PC-3 (cell line): ENCODE data around the gene TAOK1. TPM values are rescaled to one million over a fixed set of nuclear protein-coding genes. Genes with fewer than 3 reads are reported as not detected.

ENCODE experiments used
- ATAC-seq: fragments of 200-7000 bp; cut with Tn5 transposase; 2 replicates; pipeline ENCODE4 v1.9.1; 2020; ENCODE audit warnings: mild to moderate bottlenecking, moderate library complexity
- BruUV-seq: library from RNA; stranded (reverse); fragments of 400-500 nt; replicated peaks from 2 replicates; lab custom pipeline; 2021; lab: Mats Ljungman, UMichigan
- CTCF ChIA-PET: fragments of 300-600 bp; sonication (Branson Sonifier 250); formaldehyde crosslinking; loops from one replicate; lab custom pipeline; 2022; ENCODE audit warnings: antibody characterized with exemption; lab: Charles Lee
- POLR2A ChIA-PET: fragments of 300-600 bp; sonication (Branson Sonifier 250); formaldehyde crosslinking; loops from one replicate; lab custom pipeline; 2022; ENCODE audit warnings: antibody characterized with exemption; ENCODE audit not compliant: unreplicated experiment; lab: Charles Lee
- DNase-seq: peaks from one replicate; pipeline ENCODE4 v3.0.0-alpha.2; 2015
- H2AFZ ChIP-seq: fragments of 300-600 bp; sonication (generic); 2 replicates; pipeline ENCODE4 v1.6.0; 2016; ENCODE audit warnings: antibody characterized with exemption, low read length
- H3F3A ChIP-seq: fragments of 300-600 bp; sonication (generic); one replicate; pipeline ENCODE4 v1.6.0; 2017; ENCODE audit warnings: antibody characterized with exemption, low read length, control low read depth, mild to moderate bottlenecking; ENCODE audit not compliant: unreplicated experiment
- H3K27ac ChIP-seq: fragments of 300-600 bp; sonication (generic); 2 replicates; pipeline ENCODE4 v1.5.1; 2016; ENCODE audit warnings: mild to moderate bottlenecking, low read length
- H3K27me3 ChIP-seq: fragments of 300-600 bp; sonication (generic); 2 replicates; pipeline ENCODE4 v1.6.1; 2016; ENCODE audit warnings: low read length, mixed read lengths
- H3K36me3 ChIP-seq: fragments of 300-600 bp; sonication (generic); 2 replicates; pipeline ENCODE4 v1.6.1; 2016; ENCODE audit warnings: low read depth, mixed run types, low read length, mixed read lengths
- H3K4me1 ChIP-seq: fragments of 300-600 bp; sonication (generic); 2 replicates; pipeline ENCODE4 v1.5.1; 2016; ENCODE audit warnings: low read length; ENCODE audit not compliant: insufficient read depth
- H3K4me2 ChIP-seq: fragments of 300-600 bp; sonication (generic); 2 replicates; pipeline ENCODE4 v1.6.0; 2016; ENCODE audit warnings: low read length
- H3K4me3 ChIP-seq: fragments of 300-600 bp; sonication (generic); 2 replicates; pipeline ENCODE4 v1.5.1; 2016; ENCODE audit warnings: mild to moderate bottlenecking, low read length, mixed read lengths
- H3K79me2 ChIP-seq: fragments of 300-600 bp; sonication (generic); 2 replicates; pipeline ENCODE4 v1.6.1; 2017; ENCODE audit warnings: low read length, mixed read lengths
- H3K9ac ChIP-seq: fragments of 300-600 bp; sonication (generic); 2 replicates; pipeline ENCODE4 v1.6.0; 2016; ENCODE audit warnings: mild to moderate bottlenecking, low read length
- H3K9me2 ChIP-seq: fragments of 300-600 bp; sonication (generic); replicated peaks from 2 replicates; pipeline ENCODE4 v1.6.1; 2016; ENCODE audit warnings: mixed run types, low read length, mixed read lengths
- H3K9me3 ChIP-seq: fragments of 300-600 bp; sonication (generic); 2 replicates; pipeline ENCODE4 v1.6.1; 2016; ENCODE audit warnings: low read length, mixed read lengths
- H4K20me1 ChIP-seq: fragments of 300-600 bp; sonication (generic); 2 replicates; pipeline ENCODE4 v1.6.1; 2016; ENCODE audit warnings: low read length, mixed read lengths
- EZH2 ChIP-seq: fragments of 300-600 bp; sonication (generic); IDR thresholded peaks from one replicate; pipeline ENCODE4 v1.6.1; 2017; ENCODE audit warnings: antibody characterized with exemption, mild to moderate bottlenecking, low read length; ENCODE audit not compliant: unreplicated experiment
- EZH2phosphoT487 ChIP-seq: fragments of 300-600 bp; sonication (generic); IDR thresholded peaks from 2 replicates; pipeline ENCODE4 v1.6.1; 2018; ENCODE audit warnings: mild to moderate bottlenecking, antibody characterized with exemption, low read length, borderline replicate concordance
- intact Hi-C: fragments of 100-400 bp; cut with micrococcal nuclease; formaldehyde crosslinking; loops from 2 replicates; pipeline ENCODE4 v1.9.0; 2023
- total RNA-seq: library from RNA; depleted of rRNA; stranded (reverse); fragments of >200 nt; gene quantifications from 2 replicates; pipeline ENCODE4 v1.2.3, GENCODE V29; 2014
- TF ChIP-seq, protein P1 (sequence below): fragments of 300-600 bp; sonication (generic); conservative IDR thresholded peaks from 2 replicates; pipeline ENCODE4 v1.5.1; 2017; ENCODE audit warnings: antibody characterized with exemption, low read depth, mild to moderate bottlenecking, low read length

Gene TAOK1
- total RNA-seq, 1 experiment from 2014 or later = 17.3 TPM

DNA sequence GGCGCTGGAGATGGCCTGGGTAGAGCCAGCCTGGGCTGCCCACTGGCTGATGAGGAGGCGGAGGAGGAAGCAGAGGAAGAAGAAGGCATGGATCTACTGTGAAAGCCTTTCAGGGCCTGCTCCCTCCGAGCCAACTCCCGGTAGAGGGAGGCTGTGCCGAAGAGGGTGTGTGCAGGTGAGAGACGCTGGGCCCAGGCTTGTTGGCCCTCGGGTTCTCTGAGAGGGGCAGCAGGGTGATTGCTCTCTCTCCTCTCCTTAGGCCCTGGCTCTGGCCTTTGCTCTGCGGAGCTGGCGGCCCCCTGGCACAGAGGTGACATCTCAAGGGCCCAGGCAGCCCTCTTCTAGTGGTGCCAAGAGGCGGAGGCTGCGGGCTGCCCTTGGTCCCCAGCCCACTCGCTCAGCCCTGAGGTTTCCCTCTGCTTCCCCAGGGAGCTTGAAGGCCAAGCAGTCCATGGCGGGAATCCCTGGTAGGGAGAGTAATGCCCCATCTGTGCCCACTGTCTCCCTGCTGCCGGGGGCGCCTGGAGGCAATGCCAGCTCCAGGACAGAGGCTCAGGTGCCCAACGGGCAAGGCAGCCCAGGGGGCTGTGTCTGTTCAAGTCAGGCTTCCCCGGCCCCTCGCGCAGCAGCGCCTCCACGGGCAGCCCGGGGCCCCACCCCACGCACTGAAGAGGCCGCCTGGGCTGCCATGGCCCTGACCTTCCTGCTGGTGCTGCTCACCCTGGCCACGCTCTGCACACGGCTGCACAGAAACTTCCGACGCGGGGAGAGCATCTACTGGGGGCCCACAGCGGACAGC is 181.9 kb downstream of the TAOK1 start:
- no peaks in the 10 kb centered on the region for H4K20me1 ChIP-seq
- no peaks in the 10 kb centered on the region for H3K79me2 ChIP-seq
- H3F3A ChIP-seq = no peaks in the 10 kb centered on the region
- TF ChIP-seq EZH2 (no peak), EZH2phosphoT487 (no peak)
- TF ChIP-seq, protein P1, sequence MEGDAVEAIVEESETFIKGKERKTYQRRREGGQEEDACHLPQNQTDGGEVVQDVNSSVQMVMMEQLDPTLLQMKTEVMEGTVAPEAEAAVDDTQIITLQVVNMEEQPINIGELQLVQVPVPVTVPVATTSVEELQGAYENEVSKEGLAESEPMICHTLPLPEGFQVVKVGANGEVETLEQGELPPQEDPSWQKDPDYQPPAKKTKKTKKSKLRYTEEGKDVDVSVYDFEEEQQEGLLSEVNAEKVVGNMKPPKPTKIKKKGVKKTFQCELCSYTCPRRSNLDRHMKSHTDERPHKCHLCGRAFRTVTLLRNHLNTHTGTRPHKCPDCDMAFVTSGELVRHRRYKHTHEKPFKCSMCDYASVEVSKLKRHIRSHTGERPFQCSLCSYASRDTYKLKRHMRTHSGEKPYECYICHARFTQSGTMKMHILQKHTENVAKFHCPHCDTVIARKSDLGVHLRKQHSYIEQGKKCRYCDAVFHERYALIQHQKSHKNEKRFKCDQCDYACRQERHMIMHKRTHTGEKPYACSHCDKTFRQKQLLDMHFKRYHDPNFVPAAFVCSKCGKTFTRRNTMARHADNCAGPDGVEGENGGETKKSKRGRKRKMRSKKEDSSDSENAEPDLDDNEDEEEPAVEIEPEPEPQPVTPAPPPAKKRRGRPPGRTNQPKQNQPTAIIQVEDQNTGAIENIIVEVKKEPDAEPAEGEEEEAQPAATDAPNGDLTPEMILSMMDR = no peak
- DNase-seq (no peak), ATAC-seq (no peak)
- no peak overlapping the region for H3K4me3 ChIP-seq
- no peak overlapping the region for H3K9ac ChIP-seq
- no peaks in the 10 kb centered on the region for H3K27me3 ChIP-seq
- no peak overlapping the region for H3K27ac ChIP-seq
- peaks cover 7% of the 10 kb centered on the region; the same call in 1 of the 2 replicates for H3K4me1 ChIP-seq
- intact Hi-C loops = no loop called here
- no peaks in the 10 kb centered on the region for H3K9me2 ChIP-seq
- BruUV-seq = no TSS peak
- POLR2A ChIA-PET = no interaction called here
- H3K36me3 ChIP-seq = no peaks in the 10 kb centered on the region
- CTCF ChIA-PET = no interaction called here
- H2AFZ ChIP-seq = no peak overlapping the region
- H3K9me3 ChIP-seq = no peaks in the 10 kb centered on the region
- no peak overlapping the region for H3K4me2 ChIP-seq

GRCh38 chr17:29572691-29573557 is 182.8 kb downstream of the TAOK1 start:
- Histone ChIP-seq H3K9me3 (no peaks in the 10 kb centered on the region), H3F3A (no peaks in the 10 kb centered on the region), H3K79me2 (no peaks in the 10 kb centered on the region), H3K4me1 (peaks cover 7% of the 10 kb centered on the region; the same call in 1 of the 2 replicates), H3K27ac (no peak overlapping the region), H3K4me3 (no peak overlapping the region), H2AFZ (no peak overlapping the region), H3K9ac (no peak overlapping the region), H3K36me3 (no peaks in the 10 kb centered on the region), H3K9me2 (no peaks in the 10 kb centered on the region), H3K4me2 (no peak overlapping the region), H3K27me3 (no peaks in the 10 kb centered on the region), H4K20me1 (no peaks in the 10 kb centered on the region)
- ChIA-PET CTCF (no interaction called here), POLR2A (no interaction called here)
- TF ChIP-seq, protein P1 = no peak
- TF ChIP-seq EZH2 = no peak
- no peak for TF ChIP-seq EZH2phosphoT487
- BruUV-seq = no TSS peak
- intact Hi-C loops = no loop called here
- DNase-seq = no peak
- no peak for ATAC-seq
